ENCODE data around the gene RTL1.

GRCh38 chr14:100858838-100859220, 44.7 kb downstream of the RTL1 start:
- TF ChIP-seq CTCF (IDR thresholded peaks at IDR 0.05; ENCODE audit: borderline replicate concordance, extremely low read depth, low read length, poor library complexity, severe bottlenecking) (no peak), EZH2 (IDR thresholded peaks at IDR 0.05; ENCODE audit: borderline replicate concordance, low read depth, low read length, severe bottlenecking) (no peak)

Data from DND-41 (cell line).